ENCODE measurements around the gene IL31RA. TPM values are rescaled to one million over a fixed set of nuclear protein-coding genes. Genes with fewer than 3 reads are reported as not detected.

IL31RA gene
- total RNA-seq, 2 donors from 2014 or later = 0.16 TPM; not detected in 1

- intact Hi-C loops (cut with DNase I) = no loop called here
- H3K27ac ChIP-seq = no peak overlapping the region
Measured at GRCh38 chr5:55896238-55896637, 45.1 kb downstream of the IL31RA start.

GRCh38 chr5:55896663-55897062 is 45.5 kb downstream of the IL31RA start:
- Histone ChIP-seq H3K4me1 (no peaks in the 10 kb centered on the region), H3K27me3 (no peaks in the 10 kb centered on the region), H3K27ac (no peak overlapping the region), H3K9ac (ENCODE audit: low read depth in 2 of 2, low read length in 2 of 2) (no peak overlapping the region), H3K4me3 (no peak overlapping the region), H3K36me3 (no peaks in the 10 kb centered on the region), H3K9me3 (no peaks in the 10 kb centered on the region)
- TF ChIP-seq CTCF (IDR thresholded peaks at IDR 0.05) = no peak
- intact Hi-C loops (cut with DNase I) = no loop called here
- DNase-seq = no peak

More at GRCh38 chr5:55896238-55896637, 45.1 kb downstream of the IL31RA start:
- no peaks in the 10 kb centered on the region for H3K9me3 ChIP-seq
- TF ChIP-seq CTCF (IDR thresholded peaks at IDR 0.05) = no peak
- H3K4me1 ChIP-seq = no peaks in the 10 kb centered on the region
- H3K4me3 ChIP-seq = no peak overlapping the region
- no peak for DNase-seq
- no peaks in the 10 kb centered on the region for H3K27me3 ChIP-seq
- no peaks in the 10 kb centered on the region for H3K36me3 ChIP-seq
- H3K9ac ChIP-seq (ENCODE audit: low read depth in 2 of 2, low read length in 2 of 2) = no peak overlapping the region

GRCh38 chr5:55897206-55897894 is 46.2 kb downstream of the IL31RA start:
- DNase-seq = no peak
- Histone ChIP-seq H3K27ac (no peak overlapping the region), H3K36me3 (no peaks in the 10 kb centered on the region), H3K9ac (ENCODE audit: low read depth in 2 of 2, low read length in 2 of 2) (no peak overlapping the region), H3K27me3 (no peaks in the 10 kb centered on the region), H3K4me3 (no peak overlapping the region), H3K4me1 (no peaks in the 10 kb centered on the region), H3K9me3 (no peaks in the 10 kb centered on the region)
- TF ChIP-seq CTCF (IDR thresholded peaks at IDR 0.05) = no peak
- intact Hi-C loops (cut with DNase I) = no loop called here

- no peak for DNase-seq
- Histone ChIP-seq H3K27ac (no peak overlapping the region), H3K9ac (ENCODE audit: low read depth in 2 of 2, low read length in 2 of 2) (no peak overlapping the region), H3K4me3 (no peak overlapping the region), H3K27me3 (no peaks in the 10 kb centered on the region), H3K36me3 (no peaks in the 10 kb centered on the region), H3K9me3 (no peaks in the 10 kb centered on the region), H3K4me1 (no peaks in the 10 kb centered on the region)
- no peak for TF ChIP-seq CTCF (IDR thresholded peaks at IDR 0.05)
- intact Hi-C loops (cut with DNase I) = no loop called here
Measured at GRCh38 chr5:55897905-55898304, 46.7 kb downstream of the IL31RA start.

- intact Hi-C loops (cut with DNase I) = no loop called here
- Histone ChIP-seq H3K27me3 (no peaks in the 10 kb centered on the region), H3K4me3 (no peak overlapping the region), H3K9ac (ENCODE audit: low read depth in 2 of 2, low read length in 2 of 2) (no peak overlapping the region), H3K9me3 (no peaks in the 10 kb centered on the region), H3K27ac (no peak overlapping the region), H3K4me1 (no peaks in the 10 kb centered on the region), H3K36me3 (no peaks in the 10 kb centered on the region)
- TF ChIP-seq CTCF (IDR thresholded peaks at IDR 0.05) = no peak
- no peak for DNase-seq
Measured at GRCh38 chr5:55899344-55899743, 48.2 kb downstream of the IL31RA start.

All from colonic mucosa (tissue), 4 donors.